Stimulated activated CD8-positive, alpha-beta memory T cell treated with anti-CD3 and anti-CD28 coated beads, Interleukin-7, amount 100 ng/mL, for 24 hours (primary cell): ENCODE results near the gene FOXP2.
"Not testable (repeated sequence)": the region's sequence is repeated elsewhere in the genome, so short reads cannot be mapped to it uniquely, and the experiment has no call there.

ENCODE experiments used
- DNase-seq: peaks from one replicate; pipeline ENCODE4 v3.0.0-alpha.2; 2020; ENCODE audit warnings: low read depth

The FOXP2 gene

DNA sequence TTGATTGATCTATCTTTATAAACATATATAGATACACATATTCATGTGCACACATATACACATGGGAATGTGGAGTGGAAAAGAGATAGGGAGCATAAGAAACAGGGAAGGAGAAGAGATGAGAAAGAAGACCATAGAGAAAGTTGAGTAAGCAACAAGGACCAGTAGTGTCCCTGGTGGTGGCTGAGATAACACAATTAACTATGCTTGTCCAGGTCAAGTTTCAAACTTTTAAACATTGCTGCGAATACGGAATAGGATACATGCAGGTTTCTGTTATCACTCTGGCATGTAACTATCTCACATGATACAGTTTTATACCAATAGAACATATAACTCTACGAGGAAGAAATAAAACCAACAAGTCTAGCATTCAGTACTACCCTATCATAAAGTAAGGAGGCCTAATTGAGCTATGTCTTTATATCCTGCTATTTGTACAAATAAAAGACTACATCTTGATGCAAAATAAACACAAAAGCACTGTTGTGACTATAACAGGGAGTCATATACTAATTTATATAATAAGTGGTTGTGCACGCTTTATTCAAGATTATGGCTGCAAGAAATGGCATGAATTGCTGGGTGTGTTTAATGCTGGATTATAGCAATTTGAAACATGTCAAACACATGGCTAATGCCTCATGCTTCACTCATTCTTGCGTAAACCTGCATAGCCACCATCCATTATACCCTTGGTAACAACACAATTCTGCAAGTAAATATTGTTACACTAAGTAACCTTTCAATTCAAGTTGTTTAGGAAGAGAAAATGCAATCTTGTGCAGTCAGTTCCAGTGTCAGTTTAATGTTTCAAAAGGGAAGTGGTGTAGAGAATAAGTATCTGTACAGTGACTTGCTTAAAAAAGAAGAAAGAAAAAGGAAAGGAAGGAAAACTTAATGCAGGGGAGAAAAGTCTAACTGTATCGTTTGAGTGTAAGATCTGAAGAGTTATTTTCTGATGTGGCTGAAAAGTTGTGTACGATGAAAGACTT is 8.2 kb downstream of the FOXP2 start:
- no peak for DNase-seq

- DNase-seq, result no peak
These were observed 11.8 kb downstream of the FOXP2 start for GRCh38 chr7:114426382-114426781.

- no peak for DNase-seq
These were observed 12.2 kb downstream of the FOXP2 start for GRCh38 chr7:114426824-114427223.

- no peak for DNase-seq
These were observed 13.6 kb downstream of the FOXP2 start for GRCh38 chr7:114428211-114428610.

- DNase-seq, result no peak
These were observed 16.6 kb downstream of the FOXP2 start for GRCh38 chr7:114431189-114431588.

DNA sequence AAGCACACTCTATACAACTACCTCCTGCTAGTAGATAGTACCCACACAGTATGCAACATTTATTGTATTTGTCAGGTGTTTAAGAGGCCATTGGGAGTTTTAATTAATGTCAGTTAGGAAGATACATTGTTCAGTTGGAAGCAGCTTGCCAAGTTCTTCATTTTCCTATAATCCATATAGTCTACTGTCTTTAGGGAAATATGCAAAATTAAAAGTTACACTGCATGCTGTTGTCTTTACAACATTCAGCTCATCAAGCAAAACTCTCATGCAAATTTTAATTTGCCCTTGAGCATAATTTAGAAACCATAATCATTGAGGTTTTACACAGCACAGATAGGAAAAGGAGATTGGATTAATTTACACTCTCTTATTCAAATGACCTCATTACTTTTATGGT is 17.4 kb downstream of the FOXP2 start:
- DNase-seq, result no peak

DNA sequence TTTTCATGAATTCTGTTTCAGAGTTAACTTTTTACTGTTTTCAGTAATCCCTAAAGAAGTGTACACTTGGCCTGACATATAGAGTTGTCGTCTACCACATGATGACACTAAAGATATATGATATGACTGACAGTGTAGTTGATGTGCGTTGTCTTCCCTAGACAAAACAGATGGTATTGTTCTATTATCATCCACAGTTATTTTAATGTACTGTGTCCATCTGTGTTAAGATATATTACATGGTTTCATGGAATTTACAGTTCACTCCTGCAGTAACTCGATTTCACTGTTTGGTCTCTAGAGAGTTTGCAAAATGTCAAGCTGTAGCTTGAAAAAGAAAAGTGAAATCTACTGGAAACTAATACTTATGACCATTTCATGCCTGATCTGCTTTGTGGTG is 18.1 kb downstream of the FOXP2 start:
- no peak for DNase-seq

GRCh38 chr7:114439581-114439980 is 25.0 kb downstream of the FOXP2 start:
- DNase-seq, result no peak

GRCh38 chr7:114440927-114441326 is 26.3 kb downstream of the FOXP2 start:
- not testable (repeated sequence) for DNase-seq

DNA sequence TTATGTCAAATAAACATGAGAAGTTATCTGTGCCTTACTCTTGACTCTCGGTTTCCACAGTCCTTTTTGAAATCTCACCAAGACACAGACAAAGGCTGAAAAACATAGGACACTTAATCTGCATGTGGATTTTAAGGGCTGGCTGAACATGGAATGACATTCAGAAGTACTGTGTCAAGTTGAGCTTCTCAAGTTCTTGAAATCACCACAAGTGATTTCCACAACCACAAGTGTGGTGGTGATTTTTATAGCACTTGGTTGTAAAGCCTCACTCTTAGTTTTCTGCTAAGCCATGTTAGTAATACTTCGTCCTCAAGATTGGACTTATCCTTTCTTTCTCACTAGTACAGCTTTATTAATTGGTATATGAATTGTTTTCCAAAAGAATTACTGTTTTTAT is 29.6 kb downstream of the FOXP2 start:
- DNase-seq, result no peak

GRCh38 chr7:114450431-114450830 is 35.8 kb downstream of the FOXP2 start:
- no peak for DNase-seq

DNA sequence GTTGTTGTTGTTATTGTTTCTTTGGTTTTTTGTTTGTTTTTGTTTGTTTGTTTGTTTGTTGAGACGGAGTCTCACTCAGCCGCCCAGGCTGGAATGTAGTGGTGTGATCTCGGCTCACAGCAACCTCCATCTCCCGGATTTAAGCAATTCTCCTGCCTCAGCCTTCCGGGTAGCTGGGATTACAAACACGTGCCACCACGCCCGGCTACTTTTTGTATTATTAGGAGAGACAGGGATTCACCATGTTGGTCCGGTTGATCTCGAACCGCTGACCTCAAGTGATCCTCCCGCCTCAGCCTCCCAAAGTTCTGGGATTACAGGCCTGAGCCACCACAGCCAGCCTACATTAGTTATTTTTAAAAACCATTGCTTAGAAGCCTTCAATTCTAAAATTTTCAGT is 45.0 kb downstream of the FOXP2 start:
- no peak for DNase-seq

DNA sequence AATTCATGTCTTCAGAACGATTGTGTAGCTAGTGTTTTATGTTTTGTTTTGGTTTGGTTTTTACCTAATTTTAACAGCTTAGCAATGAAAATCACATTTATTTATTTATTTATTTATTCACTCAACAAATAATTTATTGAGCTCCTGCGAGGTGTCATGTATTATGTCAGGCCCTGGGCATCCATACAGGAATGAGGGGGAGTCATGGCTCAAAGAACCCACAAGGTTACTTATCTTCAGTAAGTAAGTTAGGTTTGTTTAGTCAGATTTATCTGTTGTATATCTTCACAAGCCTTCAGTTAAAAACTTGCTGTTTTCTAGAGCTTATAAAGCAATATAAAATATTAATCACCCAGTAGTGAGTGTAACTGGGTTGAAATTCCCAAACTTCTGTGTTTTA is 45.4 kb downstream of the FOXP2 start:
- DNase-seq, result no peak

- no peak for DNase-seq
These were observed 52.3 kb downstream of the FOXP2 start for GRCh38 chr7:114466917-114467316.

GRCh38 chr7:114468844-114469243 is 54.2 kb downstream of the FOXP2 start:
- DNase-seq, result no peak

DNA sequence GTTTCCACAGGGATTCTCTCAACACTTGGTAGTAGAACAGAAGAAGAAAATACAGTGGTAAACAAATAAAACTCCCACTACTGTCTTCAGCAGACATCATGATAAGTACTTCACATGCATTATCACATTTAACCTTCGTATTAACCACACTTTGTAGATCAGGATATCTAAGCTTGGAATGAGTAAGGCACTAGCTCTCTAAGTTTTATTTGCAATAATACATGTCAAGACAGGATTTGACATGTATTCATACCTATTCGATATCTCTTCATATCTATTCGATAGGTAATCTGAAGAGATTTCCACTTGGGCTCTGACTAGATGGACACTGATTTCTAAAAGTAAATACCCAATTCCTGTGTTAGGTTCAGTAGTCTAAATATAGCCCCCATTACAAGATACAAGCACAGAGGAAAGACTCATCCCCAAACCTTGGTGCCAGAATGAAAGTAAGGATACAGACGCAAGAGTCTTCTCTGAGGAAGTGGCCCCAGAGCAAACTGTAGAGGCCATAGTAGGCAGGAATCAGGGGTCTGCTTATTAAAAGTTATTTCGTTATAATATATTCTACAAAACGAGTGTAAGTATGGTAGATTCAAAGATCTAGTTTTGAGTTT is 58.4 kb downstream of the FOXP2 start:
- DNase-seq, result no peak

DNA sequence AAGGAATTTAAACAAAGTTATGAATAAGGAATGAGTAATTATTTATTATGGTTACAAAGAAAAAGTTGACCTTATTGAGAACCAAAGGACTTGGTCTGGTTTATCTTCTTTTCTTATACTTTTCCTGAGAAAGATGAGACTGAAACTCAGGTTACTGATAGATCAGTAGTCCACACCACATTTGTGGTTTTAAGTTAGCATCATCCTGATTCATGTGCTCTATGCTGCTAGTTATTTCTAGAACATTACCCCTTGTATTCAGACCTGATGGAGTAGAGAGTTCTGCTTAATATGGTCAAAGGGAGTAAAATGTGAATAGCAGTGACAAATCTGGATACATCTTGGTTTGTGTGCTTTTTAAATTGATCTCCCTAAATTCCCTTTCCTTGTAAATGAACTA is 63.8 kb downstream of the FOXP2 start:
- no peak for DNase-seq

DNA sequence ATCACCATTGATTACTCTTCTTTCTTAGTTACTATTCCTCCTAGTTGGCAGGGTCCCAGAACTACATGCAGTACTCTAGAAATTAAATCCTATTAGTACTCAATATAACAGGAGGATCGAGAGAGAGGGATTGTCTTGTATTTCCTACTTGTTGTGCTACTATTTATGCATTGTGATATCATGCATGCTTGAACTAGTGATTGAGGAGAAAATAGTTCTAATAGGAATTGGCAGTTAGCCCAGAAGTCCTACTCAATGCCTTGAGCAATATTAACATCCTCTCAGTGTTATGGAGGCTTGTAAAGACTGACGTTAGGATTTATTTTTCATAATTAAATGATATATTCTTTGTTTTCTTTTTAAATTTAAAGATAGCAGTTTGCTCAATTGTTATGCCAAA is 67.4 kb downstream of the FOXP2 start:
- no peak for DNase-seq

DNA sequence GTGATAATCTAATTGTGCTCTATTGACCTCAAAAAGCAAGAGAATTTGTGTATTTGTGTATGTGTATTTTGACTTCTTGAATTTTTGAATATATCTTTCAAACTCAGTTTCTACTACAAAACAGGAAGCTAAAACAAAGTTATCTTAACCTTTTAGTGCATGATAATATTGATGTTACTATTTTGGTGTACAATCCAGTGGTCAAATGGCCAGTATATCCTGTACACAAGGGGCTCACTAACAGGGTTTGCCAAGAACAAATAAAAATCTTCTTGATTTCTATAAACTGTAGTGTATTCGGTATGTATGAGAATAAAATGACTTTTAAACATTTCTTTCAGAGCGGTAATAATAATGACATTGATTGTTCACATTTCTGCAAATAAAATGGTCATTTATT is 69.6 kb downstream of the FOXP2 start:
- DNase-seq, result no peak

DNA sequence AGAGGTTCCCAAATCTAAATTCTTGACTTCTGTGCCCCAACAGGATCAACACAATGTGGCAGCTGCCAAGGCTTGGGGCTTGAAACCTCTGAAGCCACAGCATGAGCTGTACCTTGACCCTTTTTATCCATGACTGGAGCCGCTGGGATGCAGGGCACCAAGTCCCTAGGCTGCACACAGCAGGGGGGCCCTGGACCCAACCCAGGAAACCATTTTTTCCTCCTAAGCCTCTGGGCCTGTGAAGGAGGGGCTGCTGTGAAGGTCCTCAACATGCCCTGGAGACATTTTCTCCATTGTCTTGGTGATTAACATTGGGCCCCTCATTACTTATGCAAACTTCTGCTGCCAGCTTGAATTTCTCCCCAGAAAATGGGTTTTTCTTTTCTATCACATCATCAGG is 72.6 kb downstream of the FOXP2 start:
- DNase-seq, result no peak

- no peak for DNase-seq
These were observed 74.1 kb downstream of the FOXP2 start for GRCh38 chr7:114488696-114489095.

GRCh38 chr7:114497491-114497890 is 82.9 kb downstream of the FOXP2 start:
- DNase-seq, result not testable (repeated sequence)

DNA sequence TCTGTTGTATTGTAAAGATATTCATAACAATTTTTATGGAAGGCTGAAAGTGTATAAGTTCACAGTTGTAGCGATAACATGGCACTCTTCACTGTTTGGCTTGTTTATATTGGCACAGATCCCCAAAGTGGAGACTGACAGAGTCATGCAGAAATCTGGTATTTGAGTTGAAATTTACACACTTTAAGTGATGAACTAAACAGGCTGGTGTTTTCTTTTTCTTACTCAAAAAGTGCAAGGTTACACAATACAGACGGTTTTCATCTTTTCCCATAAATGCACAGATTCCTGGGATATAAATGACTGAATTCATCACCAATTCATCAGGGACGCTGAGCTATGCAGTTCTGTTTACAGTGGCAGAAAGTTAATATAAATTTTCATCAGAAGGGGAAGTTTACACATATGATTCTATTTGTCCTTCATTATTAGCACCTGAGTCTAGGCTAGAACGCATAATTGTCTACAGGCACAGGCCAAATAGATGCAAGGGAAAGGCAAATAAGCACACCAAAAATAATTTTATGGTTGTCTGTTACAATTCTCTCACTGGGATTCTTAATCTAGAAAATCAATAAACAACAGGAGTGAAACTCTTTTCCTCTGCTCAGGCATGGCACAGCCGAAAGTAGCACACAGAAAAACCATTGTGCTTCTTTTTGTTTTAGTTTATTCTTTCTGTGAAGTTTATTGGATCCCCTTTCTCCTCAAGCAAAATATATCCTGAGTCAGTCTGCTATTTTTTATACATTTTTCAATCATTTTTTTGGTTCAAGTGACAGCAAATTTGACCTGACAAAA is 88.0 kb downstream of the FOXP2 start:
- no peak for DNase-seq
